Kidney capillary endothelial cell (primary cell): ENCODE data around the gene CFAP119.

Experiments
- DNase-seq: peaks from one replicate; pipeline ENCODE4 v3.0.0-alpha.2; 2018; ENCODE audit warnings: low spot score

CFAP119 gene

GRCh38 chr16:30762991-30763725, 1.3 kb upstream of the CFAP119 start:
- DNase-seq = no peak

- peak; percentile 65 for DNase-seq
These were observed 385 bp downstream of the CFAP119 start for GRCh38 chr16:30761427-30761927.

DNA sequence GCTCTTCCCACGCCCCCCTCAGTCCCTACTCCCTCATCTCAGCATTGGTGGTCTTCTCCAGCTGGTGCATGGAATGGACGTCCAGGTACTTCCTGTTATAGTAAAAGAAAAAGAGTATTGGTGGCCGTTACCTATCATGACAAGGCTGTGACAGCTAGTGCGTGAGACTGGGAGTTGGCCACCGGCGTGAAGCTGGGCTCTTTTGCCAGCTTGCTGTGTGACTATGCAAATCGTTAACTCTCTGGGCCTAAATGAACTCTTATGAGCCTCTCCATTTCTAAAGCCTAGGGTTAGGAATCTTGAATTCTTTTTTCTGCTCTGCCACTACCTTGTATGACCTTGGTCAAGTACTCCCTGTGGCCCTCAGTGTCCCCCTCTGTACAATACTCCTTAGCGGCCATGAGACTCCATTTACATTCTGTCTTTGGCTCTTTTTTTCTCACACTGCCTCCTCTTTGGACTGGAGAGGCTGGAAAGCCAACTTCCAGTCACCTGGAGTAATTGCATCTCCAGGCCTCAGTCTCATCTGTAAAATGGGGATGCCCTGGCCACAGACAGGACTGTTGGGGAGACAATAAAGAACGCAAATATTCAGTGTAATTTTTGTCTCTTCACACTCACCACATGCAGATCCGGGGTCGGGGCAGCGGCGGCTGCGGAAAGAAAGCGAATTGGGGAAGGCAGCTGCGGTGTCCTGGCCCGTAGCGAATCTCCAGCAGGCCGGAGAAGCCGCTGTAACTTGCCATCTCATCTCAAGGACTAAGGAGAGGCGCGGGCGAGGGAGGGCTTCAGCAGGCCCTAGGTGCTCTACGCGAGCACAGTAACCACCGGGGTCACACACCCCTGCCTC, 1.1 kb downstream of the CFAP119 start:
- DNase-seq = no peak

DNA sequence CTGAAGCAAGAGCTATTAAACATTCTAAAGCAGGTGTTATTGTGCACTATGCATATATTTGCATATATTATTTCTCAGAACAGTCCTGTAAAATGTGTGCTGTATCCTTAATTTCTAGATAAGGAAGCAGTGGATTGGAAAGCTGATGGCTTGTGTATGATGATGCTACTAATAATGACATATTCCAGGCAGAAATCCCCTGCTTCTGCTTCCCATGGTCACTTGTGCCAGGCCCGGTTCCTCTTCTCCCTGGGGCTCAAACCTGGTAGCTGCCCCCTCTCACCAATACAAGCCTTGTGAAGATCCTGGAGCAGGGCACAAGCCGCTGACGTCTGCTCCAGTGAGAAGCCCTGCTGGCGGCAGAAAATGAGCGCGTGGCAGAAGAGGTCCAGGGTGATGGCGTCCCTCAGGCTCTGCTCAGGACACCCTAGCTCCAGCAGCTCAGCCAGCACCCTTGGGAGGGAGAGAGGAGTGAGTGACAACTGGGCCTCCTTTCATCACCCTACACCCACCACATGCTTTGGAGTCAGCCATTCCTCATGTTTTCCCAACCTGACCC, 1.8 kb downstream of the CFAP119 start:
- DNase-seq = no peak

DNA sequence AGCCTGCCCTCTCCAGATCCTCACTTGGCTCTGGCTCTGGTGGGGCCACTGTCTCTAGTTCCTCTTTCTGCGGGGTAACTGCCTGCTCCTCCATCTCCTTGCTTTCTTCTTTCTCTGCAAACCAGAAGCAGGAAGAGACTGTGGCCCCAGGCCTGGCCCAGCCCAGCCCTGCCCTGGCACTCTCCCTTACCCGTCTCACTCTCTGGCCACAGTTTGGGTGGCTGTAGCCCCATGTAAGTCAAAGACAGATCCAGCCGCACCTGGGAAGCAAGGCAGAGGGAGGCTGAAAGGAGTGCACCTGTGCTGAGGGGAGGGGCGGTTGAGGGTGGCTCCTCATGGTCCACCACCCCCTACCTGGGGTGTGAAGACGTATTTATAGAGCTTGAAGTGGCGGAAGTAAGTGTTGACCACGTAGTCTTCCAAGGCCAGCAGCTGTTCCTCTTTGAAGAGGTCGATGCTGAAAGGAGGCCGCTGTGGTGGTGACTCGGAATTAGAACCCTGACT, 2.8 kb downstream of the CFAP119 start:
- DNase-seq = no peak

GRCh38 chr16:30757316-30757715, 4.5 kb downstream of the CFAP119 start:
- DNase-seq = no peak

DNA sequence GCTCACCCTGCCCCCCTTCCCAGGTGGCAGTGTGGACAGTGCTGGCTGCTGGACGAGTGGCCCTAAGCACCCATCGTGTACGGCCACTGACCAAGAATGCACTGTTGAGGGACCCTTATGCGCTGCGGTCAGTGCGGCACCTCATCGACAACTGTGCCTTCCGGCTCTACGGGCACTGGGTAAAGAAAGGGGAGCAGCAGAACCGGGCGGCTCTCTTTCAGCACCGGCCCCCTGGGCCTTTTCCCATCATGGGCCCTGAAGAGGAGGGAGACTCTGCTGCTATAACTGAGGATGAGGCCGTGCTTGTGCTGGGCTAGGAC, 5.1 kb downstream of the CFAP119 start:
- no peak for DNase-seq

DNA sequence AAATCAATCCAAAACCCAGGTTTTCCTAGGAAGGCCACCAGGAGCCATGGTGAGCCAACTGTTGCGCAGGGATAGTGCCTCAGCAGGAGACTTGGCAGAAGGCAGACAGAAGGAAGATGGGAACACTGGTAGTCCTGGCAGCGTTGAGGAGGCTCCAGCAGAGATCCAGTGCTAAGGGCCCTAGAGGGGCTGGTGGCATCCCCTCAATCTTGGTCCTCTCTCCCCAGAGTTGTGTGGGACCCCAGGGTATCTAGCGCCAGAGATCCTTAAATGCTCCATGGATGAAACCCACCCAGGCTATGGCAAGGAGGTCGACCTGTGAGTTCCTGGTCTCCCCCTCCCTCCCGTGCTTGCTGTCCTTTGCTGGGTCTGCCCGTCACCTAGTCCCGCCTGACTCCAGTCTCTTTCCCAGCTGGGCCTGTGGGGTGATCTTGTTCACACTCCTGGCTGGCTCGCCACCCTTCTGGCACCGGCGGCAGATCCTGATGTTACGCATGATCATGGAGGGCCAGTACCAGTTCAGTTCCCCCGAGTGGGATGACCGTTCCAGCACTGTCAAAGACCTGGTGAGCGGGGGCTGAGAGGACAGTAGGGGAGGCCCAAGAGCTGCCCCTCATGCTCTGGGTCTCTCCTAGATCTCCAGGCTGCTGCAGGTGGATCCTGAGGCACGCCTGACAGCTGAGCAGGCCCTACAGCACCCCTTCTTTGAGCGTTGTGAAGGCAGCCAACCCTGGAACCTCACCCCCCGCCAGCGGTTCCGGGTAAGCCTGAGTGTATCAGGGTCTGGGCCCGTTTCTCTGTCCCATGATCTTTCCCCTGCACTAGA, 5.7 kb downstream of the CFAP119 start:
- DNase-seq = no peak

- no peak for DNase-seq
These were observed 8.3 kb downstream of the CFAP119 start for GRCh38 chr16:30753596-30753995.

GRCh38 chr16:30750876-30751465, 10.9 kb downstream of the CFAP119 start:
- DNase-seq = no peak

DNA sequence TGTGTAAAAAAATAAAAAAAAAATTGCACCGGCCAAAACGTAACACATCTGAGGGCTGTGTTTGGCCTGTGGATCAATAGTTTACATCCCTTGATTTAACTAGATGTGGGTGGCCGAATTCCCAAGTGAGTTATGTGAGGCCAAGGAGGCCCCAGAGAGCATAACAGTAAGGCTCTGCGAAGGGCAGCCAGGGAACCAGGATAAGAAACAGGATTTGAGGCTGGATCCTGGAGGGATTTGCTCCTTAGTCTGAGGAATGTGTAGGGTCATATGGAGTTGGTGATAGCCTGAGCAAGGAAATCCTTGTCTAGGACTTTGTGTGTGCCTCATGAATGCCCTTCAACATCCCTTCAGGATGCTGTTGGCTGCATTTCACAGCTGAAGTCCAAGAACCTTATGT, 11.7 kb downstream of the CFAP119 start:
- DNase-seq = no peak

GRCh38 chr16:30748634-30749445, 13.0 kb downstream of the CFAP119 start:
- DNase-seq = no peak

DNA sequence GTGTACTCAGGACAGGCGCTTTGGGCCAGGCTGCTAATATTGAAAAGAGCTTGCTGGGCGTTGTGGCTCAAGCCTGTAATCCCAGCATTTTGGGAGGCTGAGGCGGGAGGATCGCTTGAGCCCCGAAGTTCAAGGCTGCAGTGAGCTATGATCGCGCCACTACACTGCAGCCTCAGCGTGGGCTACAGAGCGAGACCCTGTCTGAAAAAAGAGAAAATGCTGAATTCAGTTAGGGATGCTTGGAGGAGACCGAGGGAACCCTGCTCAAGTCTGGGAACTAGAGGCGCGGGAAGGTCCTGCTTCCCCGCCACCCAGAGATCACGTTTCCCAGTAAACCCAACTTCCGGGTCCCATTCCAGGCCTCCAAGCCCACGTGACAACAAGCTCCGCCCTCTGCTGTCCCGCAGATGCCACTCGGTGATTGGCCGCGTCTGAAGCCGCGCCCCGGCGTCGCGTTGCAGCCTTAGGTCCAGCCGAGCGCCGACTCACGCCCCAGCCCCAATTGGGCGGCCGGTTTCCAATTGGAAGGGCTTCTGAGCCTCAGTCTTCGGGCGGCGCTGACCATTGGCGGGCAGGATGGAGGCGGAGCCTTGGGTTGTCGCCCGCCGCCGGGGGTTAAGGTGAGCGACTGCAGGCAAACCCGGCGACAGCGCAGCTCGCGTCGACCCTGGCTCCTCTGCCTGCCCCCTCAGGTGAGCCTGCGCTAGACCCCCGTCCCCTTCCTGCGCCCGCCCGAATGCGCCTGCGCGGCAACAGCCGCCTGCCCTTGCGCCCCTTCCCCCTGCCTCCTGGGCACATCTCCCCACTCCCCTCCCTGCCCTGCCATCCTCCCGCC, 13.8 kb downstream of the CFAP119 start, which contains the start of gene PHKG2:
Gene PHKG2 (plus strand): TSS at position 627 of the 835 bp plus-strand sequence. CDS start 396 bp downstream, outside the sequence.
- DNase-seq = peak; percentile 99

DNA sequence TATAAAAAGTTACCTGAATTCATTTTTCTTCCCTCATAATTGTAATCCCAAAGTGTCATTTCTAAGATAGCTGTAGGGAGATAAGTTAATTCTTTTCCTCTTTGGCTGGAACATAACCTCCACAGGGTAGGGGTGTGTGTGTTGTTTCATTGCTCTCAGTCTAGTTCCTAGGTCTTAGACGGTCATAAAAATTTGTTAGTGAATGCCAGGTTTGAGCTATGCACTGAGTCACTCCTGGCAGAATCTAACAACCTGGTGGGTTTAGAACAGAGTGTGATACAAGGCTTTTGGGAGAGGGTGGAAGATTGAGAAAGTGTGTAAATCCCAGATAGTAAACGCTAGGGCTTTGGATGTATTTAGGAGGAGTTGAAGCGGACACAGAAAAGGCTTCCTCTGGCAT, 14.5 kb downstream of the CFAP119 start:
- DNase-seq = no peak

- DNase-seq = no peak
These were observed 15.2 kb downstream of the CFAP119 start for GRCh38 chr16:30746638-30747175.

GRCh38 chr16:30745082-30745481, 16.8 kb downstream of the CFAP119 start:
- DNase-seq = no peak

DNA sequence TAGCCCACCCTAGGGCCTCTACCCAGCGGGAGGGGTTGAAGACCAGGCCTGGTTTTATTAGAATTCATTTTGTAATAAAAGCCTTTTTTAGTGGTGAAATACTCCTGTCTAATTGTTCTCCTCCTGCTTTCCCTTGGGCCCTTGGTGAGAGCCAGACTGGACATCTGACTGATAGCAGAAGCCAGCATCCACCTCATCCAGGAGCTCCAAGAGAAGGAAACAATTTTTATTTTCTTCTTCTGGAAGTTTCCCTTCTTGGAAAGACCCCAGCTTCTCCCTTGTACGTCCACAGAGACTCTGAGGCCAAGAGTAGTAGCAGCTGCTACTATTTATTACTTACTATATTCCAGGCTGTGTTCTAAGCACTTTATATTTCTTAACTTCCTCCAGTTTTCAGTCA, 17.7 kb downstream of the CFAP119 start:
- DNase-seq = no peak

- DNase-seq = no peak
These were observed 18.1 kb downstream of the CFAP119 start for GRCh38 chr16:30743716-30744115.

- DNase-seq = peak; percentile 83
These were observed 20.4 kb downstream of the CFAP119 start for GRCh38 chr16:30741461-30741914.
